Activated CD8-positive, alpha-beta T cell treated with anti-CD3 and anti-CD28 coated beads for 36 hours (primary cell): ENCODE measurements around the gene USP16. TPM values are rescaled to one million over a fixed set of nuclear protein-coding genes. Genes with fewer than 3 reads are reported as not detected.

ENCODE experiments used
- ATAC-seq: fragments of 200-7000 bp; cut with Tn5 transposase; one replicate; pipeline ENCODE4 v1.10.0; 2021; ENCODE audit warnings: mild to moderate bottlenecking, moderate library complexity
- CTCF ChIA-PET: fragments of 350-600 bp; sonication (Branson Sonifier 250); formaldehyde crosslinking; loops from one replicate; lab custom pipeline; 2021; ENCODE audit warnings: antibody characterized with exemption; lab: Charles Lee
- POLR2A ChIA-PET: fragments of 350-600 bp; sonication (Branson Sonifier 250); formaldehyde crosslinking; loops from one replicate; lab custom pipeline; 2021; ENCODE audit warnings: antibody characterized with exemption; lab: Charles Lee
- DNase-seq: peaks from one replicate; pipeline ENCODE4 v3.0.0-alpha.2; 2020
- H3K27ac Mint-ChIP-seq: one replicate; pipeline ENCODE4 v1.8.0; 2021; ENCODE audit warnings: mild to moderate bottlenecking, mixed read lengths
- H3K27me3 Mint-ChIP-seq: one replicate; pipeline ENCODE4 v1.8.0; 2021; ENCODE audit warnings: mixed read lengths
- H3K36me3 Mint-ChIP-seq: one replicate; pipeline ENCODE4 v1.8.0; 2021; ENCODE audit warnings: low read depth, mixed read lengths
- H3K4me1 Mint-ChIP-seq: one replicate; pipeline ENCODE4 v1.8.0; 2021; ENCODE audit warnings: low read depth, mixed read lengths
- H3K4me3 Mint-ChIP-seq: one replicate; pipeline ENCODE4 v1.8.0; 2021; ENCODE audit warnings: mild to moderate bottlenecking, moderate library complexity, mixed read lengths
- H3K9me3 Mint-ChIP-seq: one replicate; pipeline ENCODE4 v1.8.0; 2021; ENCODE audit warnings: mixed read lengths
- CTCF ChIP-seq: fragments of 200-600 bp; IDR thresholded peaks from one replicate; pipeline ENCODE4 v1.8.0; 2022; ENCODE audit warnings: antibody characterized with exemption, mild to moderate bottlenecking
- intact Hi-C: fragments of 100-400 bp; cut with micrococcal nuclease; formaldehyde crosslinking; loops from one replicate; pipeline ENCODE4 v1.10.0; 2022
- total RNA-seq, 2 experiments: library from RNA; stranded (reverse); gene quantifications; one replicate each; pipeline ENCODE4 v1.2.3, GENCODE V29; 2021

The USP16 gene
- total RNA-seq, 2 experiments from 2014 or later = 39.9 TPM

GRCh38 chr21:29084372-29084771 is 59.9 kb downstream of the USP16 start:
- Mint-ChIP-seq H3K4me1 (peaks cover 18% of the 10 kb centered on the region), H3K4me3 (no peak overlapping the region), H3K27me3 (no peaks in the 10 kb centered on the region), H3K36me3 (peaks cover 2% of the 10 kb centered on the region), H3K27ac (no peak overlapping the region), H3K9me3 (no peaks in the 10 kb centered on the region)
- CTCF ChIA-PET = interaction anchor here (5.1 kb wide), 1 partner anchor 287 kb away, joined by 30 read pairs; no protein-coding TSS in a partner anchor
- no peak for ATAC-seq
- POLR2A ChIA-PET = no interaction called here
- no peak for DNase-seq
- intact Hi-C loops = no loop called here
- TF ChIP-seq CTCF = no peak

DNA sequence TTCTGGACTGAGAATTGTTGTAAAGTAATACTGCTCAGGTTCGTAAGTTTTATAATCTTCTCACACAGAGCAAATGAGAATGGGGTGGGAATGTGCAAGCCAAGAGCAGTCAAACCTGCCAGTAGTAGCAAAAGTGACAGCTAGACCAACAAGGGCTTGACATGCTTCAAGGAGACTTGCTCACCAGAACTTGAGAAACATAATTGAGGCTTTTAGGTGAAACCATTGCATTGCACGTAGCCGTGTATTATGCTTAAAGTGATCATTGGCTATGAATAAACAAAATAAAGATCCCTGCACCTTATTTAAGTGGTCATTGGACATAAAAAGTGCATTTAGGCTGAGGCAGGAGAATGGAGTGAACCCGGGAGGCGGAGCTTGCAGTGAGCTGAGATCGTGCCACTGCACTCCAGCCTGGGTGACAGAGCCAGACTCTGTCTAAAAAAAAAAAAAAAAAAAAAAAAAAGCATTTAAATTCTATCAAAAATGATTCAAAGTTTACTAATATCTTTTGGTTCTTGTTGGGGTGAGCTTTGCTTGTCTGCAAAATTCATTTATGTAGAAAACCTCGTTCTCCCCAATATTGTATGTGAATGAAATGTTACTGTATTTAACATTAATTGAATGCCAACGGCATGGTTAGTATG is 60.8 kb downstream of the USP16 start:
- TF ChIP-seq CTCF = no peak
- CTCF ChIA-PET = interaction anchor here (1.0 to 5.1 kb wide), 2 partner anchors 10 to 286 kb away, joined by 3 to 30 read pairs; no protein-coding TSS in a partner anchor
- no peaks in the 10 kb centered on the region for H3K9me3 Mint-ChIP-seq
- no peak overlapping the region for H3K27ac Mint-ChIP-seq
- H3K4me1 Mint-ChIP-seq = peaks cover 10% of the 10 kb centered on the region
- POLR2A ChIA-PET = no interaction called here
- ATAC-seq (no peak), DNase-seq (no peak)
- H3K36me3 Mint-ChIP-seq = peaks cover 2% of the 10 kb centered on the region
- H3K4me3 Mint-ChIP-seq = no peak overlapping the region
- H3K27me3 Mint-ChIP-seq = no peaks in the 10 kb centered on the region
- intact Hi-C loops = no loop called here

- Mint-ChIP-seq H3K9me3 (no peaks in the 10 kb centered on the region), H3K36me3 (no peaks in the 10 kb centered on the region), H3K4me3 (no peak overlapping the region), H3K27me3 (no peaks in the 10 kb centered on the region), H3K27ac (no peak overlapping the region), H3K4me1 (peaks cover 2% of the 10 kb centered on the region)
- ChIA-PET POLR2A (interaction anchor here (0.8 kb wide), 1 partner anchor 12 kb away, joined by 3 read pairs; no protein-coding TSS in a partner anchor), CTCF (interaction anchor here (0.9 to 1.5 kb wide), 3 partner anchors 11 to 758 kb away, joined by 3 to 4 read pairs (median 3); no protein-coding TSS in a partner anchor)
- TF ChIP-seq CTCF = no peak
- intact Hi-C loops = loop anchor here (5.0 kb wide), 2 partner anchors 211 to 281 kb away; no protein-coding TSS in a partner anchor
- ATAC-seq (no peak), DNase-seq (no peak)
These were observed 66.6 kb downstream of the USP16 start for GRCh38 chr21:29091033-29091432.

DNA sequence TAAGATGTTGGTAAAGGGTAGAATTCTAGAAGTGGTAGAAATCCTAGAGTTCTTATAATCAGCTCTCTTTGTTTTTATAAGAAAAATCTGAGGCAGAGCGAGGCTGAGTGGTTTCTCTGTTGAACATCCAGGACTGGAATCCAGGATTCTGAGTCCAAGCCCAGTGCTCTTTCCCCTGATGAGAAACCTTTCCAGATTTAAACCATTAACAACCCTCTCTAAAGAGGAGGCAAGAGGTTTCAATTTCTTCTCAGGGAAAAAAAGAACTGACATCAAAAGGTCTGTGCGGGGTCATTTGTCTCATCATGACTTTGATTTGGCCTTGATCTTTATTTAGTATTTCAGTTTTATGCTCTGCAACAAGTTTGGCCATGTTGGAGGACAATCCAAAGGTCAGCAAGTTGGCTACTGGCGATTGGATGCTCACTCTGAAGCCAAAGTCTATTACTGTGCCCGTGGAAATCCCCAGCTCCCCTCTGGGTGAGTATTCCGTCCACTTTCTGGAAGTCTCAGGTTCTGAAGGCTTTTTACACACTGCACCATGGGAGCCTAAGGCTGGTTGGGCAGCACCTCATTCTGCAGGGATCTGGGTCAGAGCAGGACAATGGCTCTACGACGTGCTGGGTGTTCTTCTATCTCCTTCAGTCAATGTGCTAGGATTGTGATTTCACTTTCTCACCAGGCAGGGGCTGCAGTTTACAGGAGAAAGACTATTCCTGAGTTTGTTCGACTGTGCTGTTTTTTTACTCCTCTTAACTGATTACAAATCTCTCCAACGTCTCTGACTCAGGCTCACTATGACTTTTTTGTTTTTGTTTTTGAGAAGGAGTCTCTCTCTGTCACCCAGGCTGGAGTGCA is 67.9 kb downstream of the USP16 start:
- no peaks in the 10 kb centered on the region for H3K9me3 Mint-ChIP-seq
- no peak overlapping the region for H3K27ac Mint-ChIP-seq
- no peak for DNase-seq

More for the DNA sequence above, 67.9 kb downstream of the USP16 start:
- intact Hi-C loops = loop anchor here (5.0 kb wide), 2 partner anchors 210 to 280 kb away; no protein-coding TSS in a partner anchor
- no peak for ATAC-seq
- Mint-ChIP-seq H3K4me1 (peaks cover 2% of the 10 kb centered on the region), H3K27me3 (no peaks in the 10 kb centered on the region), H3K36me3 (no peaks in the 10 kb centered on the region), H3K4me3 (no peak overlapping the region)
- CTCF ChIA-PET = interaction anchor here (1.3 to 2.1 kb wide), 3 partner anchors 256 to 757 kb away, joined by 3 to 10 read pairs (median 4); no protein-coding TSS in a partner anchor
- POLR2A ChIA-PET = no interaction called here
- no peak for TF ChIP-seq CTCF
